Stimulated activated CD4-positive, alpha-beta T cell treated with anti-CD3 and anti-CD28 coated beads, Interleukin-12 subunit alpha, Interleukin-12 subunit beta, amount 100 ng/mL, for 24 hours (primary cell): ENCODE measurements around the gene MRPL53.
"Not testable (repeated sequence)": the region's sequence is repeated elsewhere in the genome, so short reads cannot be mapped to it uniquely, and the experiment has no call there.

ENCODE experiments used
- DNase-seq, 2 experiments: peaks; one replicate each; pipeline ENCODE4 v3.0.0-alpha.2; 2020; ENCODE audit warnings: low read depth in 2 of 2

Gene MRPL53

DNA sequence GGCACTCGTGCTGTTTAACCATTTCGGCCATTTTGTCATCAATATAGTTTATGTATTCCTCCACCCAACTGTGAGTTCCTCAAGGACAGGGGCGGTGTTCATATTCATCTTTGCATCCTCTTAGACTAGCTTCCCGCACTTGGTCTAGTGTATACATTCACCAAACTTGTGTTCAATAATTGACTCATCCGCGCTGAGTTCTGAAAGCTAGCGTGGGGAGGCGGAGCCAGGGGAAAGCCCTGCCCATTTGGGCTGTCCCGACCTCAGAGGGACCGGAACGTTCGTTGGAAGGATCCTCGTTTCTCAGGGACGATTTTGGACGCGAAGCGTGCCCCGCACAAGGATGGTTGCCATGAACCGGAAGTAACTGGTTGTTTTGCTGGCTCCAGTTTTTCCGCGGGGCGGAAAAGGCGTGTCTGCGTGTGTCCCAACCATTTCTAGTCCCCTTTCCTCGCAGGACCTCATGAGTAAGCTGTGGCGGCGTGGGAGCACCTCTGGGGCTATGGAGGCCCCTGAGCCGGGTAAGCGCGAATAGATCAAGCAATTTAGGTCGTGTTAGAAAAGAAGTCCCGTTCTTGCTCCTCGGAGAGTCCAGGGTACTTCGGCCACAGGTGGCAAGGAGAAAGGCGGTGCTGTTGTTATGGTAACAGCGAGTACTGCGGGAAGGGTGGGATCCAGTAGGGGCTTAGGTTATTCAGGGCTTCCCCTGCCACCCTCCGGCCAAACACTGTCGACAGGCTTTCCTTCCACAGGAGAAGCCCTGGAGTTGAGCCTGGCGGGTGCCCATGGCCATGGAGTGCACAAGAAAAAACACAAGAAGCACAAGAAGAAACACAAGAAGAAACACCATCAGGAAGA is 17.6 kb downstream of the MRPL53 start, which contains the start of gene INO80B:
TSS of gene INO80B (plus strand) at position 434 of the 858 bp plus-strand sequence. CDS start at position 464, 30 bp downstream.
- DNase-seq, result peak; percentile 95 to 98

DNA sequence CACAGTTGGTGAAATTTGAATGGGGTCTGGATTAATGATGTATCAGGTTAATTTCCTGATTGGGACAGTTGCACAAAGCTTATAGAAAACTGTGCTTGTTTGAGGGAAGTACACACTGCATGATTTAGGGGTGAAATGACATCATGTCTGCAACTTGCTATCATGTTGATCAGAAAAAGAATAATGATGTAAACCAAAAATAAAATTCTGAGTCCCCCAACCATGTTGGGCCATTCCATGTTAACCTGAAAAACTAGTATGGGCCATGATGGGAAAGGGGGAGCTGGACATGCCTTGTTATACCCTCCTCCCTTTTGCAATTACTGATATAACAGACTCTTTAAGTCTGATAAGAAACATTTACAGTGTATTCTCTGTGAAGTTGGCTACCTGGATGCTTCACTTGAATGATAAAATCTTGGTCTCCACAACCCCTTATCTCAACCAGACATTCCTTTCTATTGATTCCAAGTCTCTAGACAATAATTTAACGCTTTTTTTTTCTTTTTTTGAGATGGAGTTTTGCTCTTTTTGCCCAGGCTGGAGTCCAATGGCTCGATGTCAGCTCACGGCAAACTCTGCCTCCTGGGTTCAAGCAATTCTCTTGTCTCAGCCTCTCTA is 21.8 kb downstream of the MRPL53 start:
- DNase-seq, result no peak

DNA sequence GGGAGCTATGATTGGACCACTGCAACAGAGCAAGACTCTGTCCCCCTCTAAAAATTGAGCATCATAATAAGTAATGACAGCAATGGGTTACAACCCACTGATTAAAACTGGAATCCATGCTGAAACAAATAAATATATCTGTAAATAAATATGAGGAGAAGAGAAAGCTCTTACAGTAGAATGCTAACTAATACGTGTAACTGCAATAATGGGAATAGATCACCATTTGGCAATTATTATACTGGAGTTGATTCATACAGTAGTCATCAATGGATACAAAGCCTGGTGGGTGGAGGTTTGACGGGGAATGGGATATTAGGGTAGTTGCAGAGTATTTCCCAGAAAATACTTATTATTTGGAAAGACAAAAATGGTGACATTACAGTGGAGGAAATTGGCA is 23.7 kb downstream of the MRPL53 start:
- no peak for DNase-seq

DNA sequence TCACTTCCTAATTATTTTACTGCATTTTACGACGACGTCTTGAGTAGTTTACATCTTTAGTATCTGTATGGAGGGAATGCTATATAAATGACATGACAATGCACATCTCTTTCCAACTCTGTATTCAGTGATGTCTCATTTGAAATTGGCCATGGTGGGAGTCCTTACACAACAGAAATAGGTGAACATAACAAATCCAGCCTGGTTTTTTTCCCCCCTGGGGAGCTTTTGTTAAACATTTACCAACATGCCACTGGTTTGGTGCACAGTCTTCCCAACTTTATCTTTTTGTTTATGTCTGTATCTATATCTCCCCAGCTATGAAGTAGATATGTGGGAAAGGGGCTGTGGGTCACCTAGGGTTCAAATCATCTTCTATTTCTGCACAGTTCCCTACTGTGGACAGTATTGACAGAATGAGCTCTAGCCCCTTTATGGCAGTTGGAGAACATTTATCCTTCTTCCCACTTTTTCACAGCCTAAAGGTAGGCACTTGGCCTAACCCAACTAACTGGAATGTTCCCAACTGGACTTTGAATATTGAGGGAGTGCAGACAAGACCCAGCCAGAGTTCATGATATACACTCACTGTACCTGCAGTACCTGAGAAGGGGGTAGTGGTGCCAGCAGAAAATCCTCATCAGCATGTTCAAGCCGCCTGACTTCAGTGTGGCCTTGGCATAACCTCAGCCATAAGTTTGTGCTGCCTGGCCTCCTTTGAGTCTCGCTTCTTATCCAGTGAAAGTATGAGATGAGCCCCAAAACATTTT is 25.1 kb downstream of the MRPL53 start:
- no peak for DNase-seq

- DNase-seq, result no peak
Observed at GRCh38 chr2:74444498-74445318, 27.8 kb downstream of the MRPL53 start.

DNA sequence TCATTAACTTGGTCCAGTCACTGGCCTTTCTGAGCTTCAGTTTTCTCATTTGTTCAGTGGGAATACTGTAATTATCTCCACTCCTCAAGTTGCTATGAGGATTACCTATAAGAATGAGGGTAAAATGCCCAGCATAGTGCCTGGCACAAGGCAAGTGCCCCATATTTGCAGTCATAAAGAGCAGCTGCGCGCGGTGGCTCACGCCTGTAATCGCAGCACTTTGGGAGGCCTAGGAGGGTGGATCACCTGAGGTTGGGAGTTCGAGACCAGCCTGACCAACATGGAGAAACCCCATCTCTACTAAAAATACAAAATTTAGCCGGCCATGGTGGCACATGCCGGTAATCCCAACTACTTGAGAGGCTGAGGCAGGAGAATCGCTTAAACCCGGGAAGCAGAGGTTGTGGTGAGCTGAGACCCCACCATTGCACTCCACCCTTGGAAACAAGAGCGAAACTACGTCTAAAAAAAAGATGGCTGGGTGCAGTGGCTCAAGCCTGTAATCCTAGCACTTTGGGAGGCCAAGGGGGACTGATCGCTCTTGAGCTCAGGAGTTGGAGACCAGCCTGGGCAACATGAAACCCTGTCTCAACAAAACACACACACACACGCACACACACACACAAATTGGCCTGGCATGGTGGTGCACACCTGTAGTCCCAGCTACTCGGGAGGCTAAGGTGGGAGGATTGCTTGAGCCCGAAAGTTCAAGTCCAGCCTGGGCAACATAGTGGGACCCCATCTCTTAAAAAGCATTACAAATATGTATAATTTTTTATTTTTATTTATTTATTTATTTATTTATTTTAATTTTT is 29.8 kb downstream of the MRPL53 start:
- DNase-seq, result not testable (repeated sequence)

DNA sequence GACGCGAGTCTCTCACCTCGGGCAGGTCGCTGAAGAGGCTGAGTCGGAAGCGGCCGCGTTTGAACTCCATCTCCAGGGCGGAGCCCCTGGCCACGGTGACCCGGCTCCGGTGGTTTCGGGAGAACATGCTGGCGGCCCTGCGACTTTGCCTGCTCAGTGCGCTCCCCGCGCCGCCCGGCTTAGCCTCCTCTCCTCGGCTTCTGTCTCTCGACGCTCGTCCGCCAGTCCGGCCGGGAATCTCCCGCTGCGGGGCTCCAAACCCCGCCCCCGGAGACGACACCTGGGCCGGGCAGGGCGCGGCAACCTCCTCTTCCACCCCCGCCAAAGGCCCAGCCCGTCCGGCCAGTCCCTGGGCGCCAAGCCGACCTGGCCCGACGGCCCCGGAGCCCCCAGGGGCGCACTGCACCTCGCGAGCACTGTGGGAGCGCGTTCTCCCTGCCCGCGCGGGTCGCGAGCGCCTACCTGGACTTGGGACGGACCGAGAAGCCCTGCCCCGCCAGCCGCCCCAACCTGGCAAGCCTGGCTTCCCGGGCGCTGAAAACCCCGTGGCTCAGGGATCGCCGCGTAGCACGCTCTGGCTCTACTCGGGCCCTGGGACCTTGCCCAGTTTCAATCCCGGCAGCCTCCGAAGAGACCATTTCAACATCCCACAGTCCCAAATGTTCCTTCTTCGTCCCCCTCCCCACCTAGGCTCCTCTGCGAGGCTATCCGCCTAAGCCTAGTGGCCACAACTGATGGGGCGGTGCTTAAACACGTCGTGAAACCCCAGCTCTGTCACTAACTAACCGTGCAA is 30.6 kb downstream of the MRPL53 start, which contains the start of gene RTKN:
TSS of gene RTKN (minus strand) at position 248 of the 793 bp plus-strand sequence. CDS start at position 127, 121 bp downstream.
- no peak for DNase-seq

DNA sequence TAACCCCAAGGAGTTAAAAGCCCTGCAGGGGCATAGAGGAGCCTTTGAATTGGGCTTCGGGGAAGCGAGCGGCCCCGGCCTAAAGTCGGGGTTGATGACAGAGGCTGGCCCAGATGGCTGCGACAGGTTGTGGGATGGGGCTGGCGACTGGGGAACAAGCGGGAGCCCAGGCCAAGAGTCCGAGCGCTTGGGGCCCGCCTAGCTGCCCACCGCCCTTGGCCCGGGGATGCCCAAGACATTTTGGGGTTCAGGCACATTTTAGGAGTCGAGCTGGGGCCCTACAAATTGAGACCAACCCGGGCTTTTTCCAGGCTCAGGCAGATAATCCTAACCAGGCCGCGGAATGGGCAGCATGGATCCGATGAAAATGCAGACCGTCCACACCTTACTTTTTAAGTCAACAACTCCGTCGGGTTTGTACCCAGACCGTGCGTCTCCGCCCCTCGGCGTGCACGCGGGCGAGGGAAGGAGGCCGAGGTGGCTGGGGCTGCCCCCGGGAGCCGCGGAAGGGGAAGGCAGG is 31.2 kb downstream of the MRPL53 start:
- no peak for DNase-seq

- DNase-seq, result peak in 1 of 2 experiments; percentile 52
Observed at GRCh38 chr2:74440378-74441169, 31.9 kb downstream of the MRPL53 start.

GRCh38 chr2:74439803-74440377 is 32.6 kb downstream of the MRPL53 start:
- no peak for DNase-seq

DNA sequence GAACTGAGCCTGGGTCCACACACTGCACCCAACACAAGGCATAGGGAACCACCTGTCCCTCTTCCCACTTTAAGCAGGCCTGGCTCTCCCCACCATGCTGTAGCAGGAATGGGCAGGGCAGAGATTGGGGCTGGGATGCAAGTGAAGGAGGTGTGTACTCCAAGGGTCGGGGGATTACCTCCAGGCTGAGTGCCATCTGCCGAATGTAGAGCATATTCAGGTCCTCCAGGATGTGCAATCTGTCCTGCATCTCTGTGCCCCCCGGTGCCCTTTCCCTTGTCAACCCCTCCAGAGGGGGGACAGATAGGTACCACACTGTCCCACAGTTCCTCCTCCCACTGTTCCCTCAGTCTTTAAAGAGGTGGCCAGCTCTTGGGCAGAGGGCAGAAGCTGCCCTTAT is 33.1 kb downstream of the MRPL53 start:
- DNase-seq, result no peak

- DNase-seq, result no peak
Observed at GRCh38 chr2:74438248-74438647, 34.2 kb downstream of the MRPL53 start.

- no peak for DNase-seq
Observed at GRCh38 chr2:74436848-74437695, 35.4 kb downstream of the MRPL53 start.

GRCh38 chr2:74436111-74436805 is 36.2 kb downstream of the MRPL53 start:
- no peak for DNase-seq

GRCh38 chr2:74430502-74430901 is 42.0 kb downstream of the MRPL53 start:
- DNase-seq, result no peak
